CD4-positive, alpha-beta T cell treated with Interferon alpha-2 for 1 hour (primary cell): ENCODE measurements around the gene IFNA5.

ENCODE experiments used
- DNase-seq, 2 donors: peaks; one replicate each; pipeline ENCODE4 v3.0.0-alpha.2; 2020 to 2022

The IFNA5 gene

DNA sequence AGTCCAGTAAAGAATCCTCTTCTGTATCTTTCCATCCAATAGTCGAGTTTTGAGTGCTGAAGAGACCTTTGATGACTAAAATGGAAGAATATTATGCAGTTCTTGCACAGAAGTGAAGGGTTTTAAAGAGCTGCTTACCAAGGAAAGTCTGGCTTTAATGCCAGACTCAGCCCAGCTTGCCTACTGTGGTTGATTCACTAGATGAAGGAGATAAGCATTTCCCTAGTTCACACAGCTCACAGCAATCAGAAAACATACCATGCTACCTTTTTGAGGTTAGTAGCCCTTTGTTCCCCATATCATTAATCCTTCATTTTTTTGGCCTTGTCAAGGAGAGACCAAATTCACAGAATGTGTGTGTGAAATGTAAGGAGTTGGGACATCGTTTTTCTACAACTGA is 15.3 kb downstream of the IFNA5 start:
- DNase-seq: no peak

DNA sequence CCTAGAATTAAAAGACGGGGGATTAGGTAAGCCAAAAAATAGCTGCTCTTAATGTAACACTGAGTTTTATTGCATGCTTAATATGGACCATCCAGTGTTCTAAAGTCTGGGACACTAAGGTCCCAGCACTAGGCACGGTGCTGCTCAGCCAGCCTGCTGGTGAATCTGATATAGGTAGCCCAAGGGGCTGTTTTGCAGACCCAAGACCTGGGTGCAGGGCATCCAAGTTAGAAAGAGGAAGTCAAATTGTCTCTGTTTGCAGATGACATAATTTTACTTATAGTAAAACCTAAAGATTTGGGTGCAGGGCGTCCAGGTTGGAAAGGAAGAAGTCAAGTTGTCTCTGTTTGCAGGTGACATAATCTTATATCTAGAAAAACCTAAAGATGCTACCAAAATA is 17.8 kb downstream of the IFNA5 start:
- DNase-seq: no peak

DNA sequence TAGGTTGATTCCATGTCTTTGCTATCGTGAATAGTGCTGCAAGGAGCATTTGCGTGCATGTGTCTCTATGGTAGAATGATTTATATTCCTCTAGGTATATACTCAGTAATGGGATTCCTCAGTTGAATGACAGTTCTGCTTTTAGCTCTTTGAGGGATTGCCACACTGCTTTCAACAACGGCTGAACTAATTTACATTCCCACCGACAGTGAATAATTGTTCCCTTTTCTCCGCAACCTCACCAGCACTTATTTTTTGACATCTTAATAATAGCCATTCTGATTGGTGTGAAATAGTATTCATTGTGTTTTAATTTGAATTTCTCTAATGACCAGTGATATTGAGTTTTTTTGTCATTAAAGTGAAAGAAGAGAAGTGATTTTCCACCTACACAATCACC is 18.5 kb downstream of the IFNA5 start:
- peak in 1 of 2 donors; percentile 2 for DNase-seq

DNA sequence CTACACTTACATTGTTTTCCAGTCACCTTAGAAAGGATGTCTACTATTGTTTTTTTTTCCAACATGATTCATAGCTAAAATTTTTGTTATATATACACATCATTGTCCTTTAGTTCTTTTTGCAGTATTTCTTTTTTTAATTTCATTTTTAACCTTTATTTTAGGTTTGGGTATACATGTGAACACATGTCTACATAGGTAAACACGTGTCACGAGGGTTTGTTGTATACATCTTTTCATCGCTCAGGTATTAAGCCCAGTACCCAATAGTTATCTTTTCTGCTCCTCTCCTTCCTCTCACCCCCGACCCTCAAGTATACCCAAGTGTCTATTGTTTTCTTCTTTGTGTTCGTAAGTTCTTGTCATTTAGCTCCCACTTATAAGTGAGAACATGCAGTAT is 19.0 kb downstream of the IFNA5 start:
- no peak for DNase-seq

DNA sequence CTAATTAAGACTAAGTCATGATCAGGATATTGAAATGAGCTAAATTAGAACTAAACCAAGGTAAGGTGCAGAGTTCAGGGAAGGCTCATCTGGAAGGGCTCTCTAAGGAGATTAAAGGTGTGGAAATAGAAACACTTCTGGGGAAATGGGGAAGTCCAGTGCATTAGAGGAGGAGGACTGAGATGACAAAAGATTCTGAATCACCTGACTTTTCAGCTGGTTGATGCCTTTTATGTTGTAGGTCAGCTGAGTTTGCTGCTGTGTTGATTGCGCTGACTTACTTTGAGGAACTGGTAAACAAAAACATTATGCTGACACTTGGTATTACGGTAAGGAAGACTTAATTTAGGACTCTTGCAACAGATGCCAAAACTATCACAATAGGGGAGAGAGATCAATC is 23.8 kb downstream of the IFNA5 start:
- DNase-seq: no peak

DNA sequence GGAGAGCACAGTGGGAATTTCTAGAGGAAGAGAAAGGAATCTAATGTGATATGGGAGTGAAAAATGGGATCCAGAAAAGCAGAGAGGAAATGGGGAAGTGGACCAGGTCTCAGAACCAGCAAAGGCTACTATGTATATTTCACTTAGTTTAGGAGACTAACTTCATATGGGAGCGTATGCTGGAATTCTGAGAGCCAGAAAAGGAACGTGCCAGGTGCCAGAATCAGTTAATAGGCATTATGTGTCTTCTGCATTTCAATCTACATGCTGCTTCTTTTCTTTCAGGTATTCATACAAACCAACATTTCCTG is 36.8 kb downstream of the IFNA5 start:
- DNase-seq: no peak

DNA sequence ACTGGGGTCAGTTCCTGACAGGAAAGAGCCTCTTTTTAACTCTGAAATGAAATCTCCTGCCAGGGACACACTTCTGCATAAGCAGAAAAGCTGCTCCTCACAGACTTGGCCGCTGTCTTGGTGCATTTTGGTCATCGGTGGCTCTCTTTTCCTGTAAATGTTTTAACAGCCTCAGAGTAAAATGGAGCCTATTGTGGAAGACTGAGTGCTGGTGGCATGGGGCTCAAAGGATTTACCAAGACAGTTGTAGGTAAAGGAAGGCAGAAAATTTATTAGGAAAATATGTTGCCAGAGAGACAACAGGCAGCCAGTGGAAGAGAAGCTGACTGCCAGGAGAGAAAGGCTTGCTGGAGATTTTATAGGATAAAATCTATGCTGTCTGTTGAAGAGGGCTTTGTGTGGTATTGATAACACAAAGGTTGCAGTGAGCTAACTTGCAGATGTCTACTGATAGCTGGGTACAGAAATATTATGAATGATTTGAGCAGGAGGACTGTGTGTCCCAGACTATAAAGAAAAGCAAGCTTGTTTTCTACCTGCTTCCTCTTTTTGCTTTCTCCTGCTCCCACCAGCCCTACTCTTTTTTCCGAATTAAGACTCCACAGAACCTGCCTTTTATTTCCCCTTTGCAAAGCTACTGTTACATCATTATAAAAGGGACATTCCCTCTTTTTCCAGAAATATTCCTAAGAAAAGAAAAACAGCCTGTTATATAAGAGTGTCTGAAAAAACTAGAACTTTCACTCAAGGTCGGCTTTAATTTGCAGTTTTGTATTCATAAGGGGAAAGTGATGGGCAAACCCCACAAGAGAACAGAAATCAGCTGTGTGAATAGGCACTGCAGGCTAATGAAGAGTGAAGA is 37.4 kb downstream of the IFNA5 start:
- no peak for DNase-seq

DNA sequence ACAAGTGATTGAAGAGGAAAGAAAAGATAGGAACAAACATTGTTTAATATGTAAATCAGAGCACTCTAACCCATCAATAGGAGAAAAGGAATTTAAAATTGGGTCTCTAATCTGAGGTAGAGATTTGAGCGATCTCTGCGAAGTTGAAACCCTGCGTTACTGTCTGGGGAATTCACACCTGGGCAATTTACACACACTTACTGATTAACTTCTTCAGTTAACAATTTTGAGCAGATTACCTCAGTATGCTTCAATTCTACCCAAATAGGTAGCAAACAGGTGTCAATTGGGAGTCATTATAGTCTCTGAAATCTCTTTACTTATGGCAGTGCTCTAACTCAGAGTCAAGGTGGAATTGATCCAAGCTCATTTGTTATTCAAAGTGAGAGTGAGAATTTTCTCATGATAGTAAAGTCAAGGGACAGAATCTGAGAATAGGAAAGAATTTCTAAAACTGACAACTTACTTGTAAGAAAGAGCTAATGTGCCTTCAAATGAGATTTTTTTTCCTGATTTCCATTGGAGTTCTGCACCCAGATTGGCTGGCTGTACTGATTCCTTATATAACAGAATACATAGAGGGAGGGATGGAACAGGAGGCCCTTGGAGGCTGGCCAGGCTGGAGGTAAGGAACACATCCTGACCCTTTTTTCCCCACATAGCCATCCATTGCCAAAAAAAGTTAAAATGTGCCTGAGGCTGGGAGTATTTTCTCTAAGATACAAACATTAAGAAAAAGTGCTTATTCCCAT is 38.2 kb downstream of the IFNA5 start:
- no peak for DNase-seq

DNA sequence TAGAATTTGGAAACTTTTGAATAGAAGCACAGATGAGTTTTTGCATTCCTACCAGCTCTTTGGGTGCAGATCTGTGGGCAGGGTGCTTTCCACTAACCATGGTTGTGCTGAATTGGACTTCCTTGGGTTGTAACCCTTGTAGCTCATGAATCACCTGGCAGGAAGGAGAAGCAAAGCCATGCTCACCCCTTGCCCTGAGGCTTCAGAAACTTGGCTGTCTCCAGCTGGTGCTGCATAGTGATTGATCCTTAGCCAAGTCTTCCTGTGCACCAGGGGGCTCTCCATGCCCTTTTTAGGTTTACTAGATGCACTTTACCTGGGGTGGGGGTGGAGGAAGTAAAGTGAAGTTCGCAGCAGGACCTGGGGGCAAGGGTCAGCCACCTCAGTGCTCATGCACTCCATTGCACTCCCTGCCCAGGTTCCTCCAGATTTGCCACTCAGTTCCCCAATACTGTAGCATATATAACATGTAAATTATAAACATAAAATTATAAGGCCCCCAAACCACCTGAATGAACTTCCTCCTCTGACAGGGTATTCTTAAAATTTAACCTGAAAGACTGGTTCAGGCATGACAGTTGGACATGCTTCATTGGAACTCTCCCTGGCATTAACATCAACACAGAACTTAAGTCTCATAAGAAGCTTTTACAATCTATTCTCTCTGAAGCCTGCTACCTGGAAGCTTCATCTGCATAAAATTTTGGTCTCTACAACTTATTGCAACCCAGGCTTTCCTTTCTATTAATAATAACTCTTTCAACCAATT is 39.5 kb downstream of the IFNA5 start:
- DNase-seq: no peak

DNA sequence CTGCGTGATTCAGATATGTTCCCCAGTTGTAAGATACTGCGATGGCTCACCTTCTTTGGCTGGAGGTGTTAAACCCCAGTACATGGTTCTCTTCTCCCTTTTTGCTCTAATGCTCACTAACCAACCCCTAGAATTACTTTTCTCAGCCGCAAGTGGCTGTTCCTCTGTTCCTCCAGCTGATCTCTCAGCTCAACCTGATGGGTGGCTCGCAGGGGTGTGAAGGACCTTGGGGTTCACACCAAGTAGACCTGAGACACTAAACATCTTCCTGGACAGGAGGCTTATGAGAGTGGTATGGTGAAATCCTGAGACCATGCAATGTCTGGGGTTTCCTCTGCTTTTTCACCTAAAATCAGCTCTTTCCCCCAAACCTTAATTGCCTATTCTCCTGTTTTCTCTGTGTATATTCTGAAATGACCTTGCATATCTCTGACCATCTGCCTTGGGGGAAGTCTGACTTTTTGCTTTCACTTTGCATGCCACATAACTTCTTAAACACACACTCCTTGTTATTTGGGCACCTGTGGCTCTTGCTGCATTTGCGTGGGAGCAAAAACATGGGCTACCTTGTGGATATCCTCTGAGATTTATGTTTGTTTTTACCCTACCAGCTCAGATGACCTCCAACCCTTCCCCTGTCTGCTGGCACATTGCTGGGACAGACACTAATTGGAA is 49.4 kb downstream of the IFNA5 start:
- no peak for DNase-seq
